Kidney glomerular epithelial cell (primary cell): ENCODE results near the gene UBL4A.
"Not testable (repeated sequence)": the region's sequence is repeated elsewhere in the genome, so short reads cannot be mapped to it uniquely, and the experiment has no call there.

Source experiments
- DNase-seq: peaks from one replicate; lab custom pipeline; 2025; lab: John Stamatoyannopoulos, UW

Gene UBL4A

DNA sequence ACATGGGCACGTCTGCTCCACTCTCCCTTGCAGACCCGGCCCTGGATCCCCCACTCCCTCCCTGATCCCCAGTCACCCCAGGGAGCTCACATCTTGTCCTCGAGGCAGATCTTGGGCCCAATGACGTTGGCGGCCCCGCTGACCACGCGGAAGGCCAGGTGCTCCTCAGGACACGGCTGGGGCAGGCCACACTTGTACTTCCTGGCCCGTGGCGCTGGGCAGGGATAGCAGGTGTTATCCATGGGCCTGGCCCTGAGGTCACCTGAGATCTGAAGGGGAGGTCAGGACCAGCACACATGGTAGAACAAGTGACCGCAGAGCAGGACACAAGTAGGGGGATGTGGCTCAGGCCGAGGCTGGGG is 21.9 kb upstream of the UBL4A start:
- no peak for DNase-seq

DNA sequence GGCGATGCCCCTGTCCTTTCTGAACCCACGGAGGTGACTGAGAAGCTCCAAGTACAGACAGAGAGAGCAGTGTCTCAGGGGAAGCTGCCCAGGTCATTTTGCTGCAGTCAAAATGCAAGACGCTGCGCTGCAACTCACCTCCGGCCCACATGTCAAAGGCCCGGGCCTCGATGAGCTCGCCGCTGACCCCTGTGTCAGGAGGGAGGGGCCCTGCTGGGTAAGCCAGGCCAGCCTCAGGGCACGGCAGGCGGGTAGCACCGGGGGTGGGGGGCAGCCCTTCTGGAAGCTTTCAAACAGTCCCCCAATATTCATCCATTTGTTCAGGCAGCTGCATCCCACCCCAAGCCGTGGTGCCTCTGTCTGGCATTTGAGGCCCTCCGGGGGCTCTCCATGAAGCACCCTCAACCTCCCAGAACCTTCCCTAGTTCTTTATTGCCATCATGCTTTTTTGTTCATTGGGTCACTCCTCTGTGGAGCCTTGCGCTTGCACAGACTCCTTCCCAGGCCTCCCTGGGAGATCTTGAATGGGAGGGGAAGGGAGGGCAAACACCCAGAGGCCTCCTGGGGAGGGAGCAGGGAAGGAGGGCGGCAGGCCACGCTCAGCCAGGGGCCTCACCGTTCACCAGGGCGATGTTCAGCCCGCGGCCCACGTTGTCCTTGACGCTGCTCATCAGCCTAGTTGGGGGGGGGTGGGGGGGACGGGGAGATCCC is 21.4 kb upstream of the UBL4A start:
- DNase-seq = no peak

DNA sequence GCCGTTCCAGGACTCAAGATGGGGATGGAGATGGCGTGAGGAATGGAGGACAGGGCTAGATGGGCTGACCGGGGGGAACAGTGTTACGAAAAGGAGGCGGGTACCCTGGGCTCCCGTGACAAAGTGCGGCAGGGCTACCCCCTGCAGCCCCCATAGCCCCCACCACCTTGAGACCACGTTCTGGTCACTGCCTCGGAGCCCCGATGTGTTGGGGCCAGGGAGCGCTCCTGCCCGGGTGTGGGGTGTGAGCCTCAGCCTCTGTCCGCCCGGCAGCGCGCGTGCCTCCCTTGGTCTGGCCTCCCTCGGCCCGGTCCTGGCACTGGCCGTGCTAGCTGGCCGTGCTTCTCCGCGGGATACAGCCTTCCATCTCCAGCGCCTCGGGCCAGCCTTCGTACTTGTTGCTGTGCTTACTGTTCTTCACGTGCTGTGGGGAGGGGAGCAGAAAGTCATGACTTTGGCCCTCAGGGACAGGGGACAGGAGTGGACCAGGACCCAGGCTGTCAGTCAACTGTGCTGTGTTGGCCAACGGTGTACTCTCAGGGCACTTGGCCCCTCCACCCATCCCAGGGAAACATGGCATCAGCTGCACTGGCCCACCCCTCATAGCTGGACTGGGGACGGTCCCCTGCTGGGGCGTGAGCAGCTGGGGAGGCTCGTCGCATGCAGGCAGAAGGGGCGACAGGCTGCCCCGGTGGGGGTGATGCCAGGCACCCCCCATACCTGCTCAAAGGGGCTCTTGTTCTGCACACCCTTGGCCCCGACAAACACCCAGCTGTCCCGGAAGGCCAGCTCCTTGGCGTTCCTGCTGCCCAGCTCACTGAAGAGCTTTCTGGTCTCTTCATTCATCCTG is 20.3 kb upstream of the UBL4A start:
- no peak for DNase-seq

DNA sequence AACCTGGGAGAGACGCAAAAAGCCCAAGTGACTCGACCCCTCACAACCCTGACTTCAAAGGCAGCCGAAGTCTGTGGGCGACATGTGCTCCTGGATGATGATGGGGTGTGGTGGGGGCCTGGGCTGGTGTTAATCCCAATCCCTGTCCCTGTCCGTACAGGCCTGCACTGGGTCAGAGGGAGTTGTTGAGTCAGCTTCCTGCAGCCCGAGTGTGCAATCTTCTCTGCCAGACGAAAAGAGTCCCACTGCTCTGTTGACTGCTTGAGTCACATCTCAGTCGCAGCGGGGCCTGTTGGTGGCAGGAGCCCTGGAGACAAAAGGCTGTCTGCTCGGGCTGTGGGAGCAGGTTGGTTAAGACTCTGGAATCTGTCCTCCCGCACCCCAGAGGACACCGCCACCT is 19.3 kb upstream of the UBL4A start:
- DNase-seq = no peak

DNA sequence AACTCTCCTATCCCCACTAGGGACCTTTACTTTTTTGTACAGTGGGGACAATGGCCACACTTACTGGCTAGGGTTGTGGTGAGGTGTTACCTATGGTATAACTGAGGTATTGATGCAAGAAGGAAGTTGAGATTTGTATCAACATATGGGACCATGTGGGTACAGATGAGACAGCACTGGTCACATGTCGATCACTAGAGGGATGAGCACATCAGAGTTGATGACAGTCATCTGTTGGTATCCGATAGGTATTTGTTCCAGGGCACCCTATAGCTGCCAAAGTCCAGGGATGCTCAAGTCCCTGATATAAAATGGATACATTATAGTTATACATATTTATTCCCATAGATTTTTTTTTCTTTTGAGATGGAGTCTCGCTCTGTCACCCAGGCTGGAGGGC is 16.6 kb upstream of the UBL4A start:
- no peak for DNase-seq

DNA sequence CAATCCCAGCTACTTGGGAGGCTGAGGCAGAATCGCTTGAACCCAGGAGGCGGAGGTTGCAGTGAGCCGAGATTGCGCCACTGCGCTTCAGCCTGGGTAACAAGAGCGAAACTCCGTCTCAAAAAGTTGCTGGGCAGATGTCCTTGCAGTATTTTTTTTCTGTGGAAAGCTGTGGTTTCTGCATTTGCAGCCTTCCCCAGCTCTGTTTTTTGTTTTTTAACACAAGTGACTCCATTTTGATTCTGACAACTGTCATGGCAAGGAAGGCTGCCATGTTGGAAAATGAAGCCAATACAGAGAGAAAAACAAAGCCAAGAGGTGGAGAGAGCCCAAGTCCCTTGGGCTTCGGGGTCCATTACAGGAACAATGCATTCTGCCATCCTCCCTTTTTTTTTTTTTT is 15.7 kb upstream of the UBL4A start:
- DNase-seq = no peak

DNA sequence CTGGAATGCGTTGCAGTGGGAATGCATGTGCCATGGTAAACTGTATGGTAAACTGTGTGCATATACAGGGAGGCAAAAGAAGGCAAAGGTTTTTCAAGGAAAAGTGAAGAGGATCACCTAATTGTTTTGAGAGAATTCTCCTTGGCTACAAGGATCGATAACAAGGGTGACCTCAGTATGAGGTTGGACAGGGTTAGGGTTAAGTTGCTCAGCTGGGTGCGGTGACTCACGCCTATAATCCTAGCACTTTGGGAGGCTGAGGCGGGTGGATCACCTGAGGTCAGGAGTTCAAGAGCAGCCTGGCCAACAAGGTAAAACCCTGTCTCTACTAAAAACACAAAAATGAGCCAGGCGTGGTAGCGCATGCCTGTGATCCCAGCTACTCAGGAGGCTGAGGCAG is 15.0 kb upstream of the UBL4A start:
- DNase-seq = not testable (repeated sequence)

DNA sequence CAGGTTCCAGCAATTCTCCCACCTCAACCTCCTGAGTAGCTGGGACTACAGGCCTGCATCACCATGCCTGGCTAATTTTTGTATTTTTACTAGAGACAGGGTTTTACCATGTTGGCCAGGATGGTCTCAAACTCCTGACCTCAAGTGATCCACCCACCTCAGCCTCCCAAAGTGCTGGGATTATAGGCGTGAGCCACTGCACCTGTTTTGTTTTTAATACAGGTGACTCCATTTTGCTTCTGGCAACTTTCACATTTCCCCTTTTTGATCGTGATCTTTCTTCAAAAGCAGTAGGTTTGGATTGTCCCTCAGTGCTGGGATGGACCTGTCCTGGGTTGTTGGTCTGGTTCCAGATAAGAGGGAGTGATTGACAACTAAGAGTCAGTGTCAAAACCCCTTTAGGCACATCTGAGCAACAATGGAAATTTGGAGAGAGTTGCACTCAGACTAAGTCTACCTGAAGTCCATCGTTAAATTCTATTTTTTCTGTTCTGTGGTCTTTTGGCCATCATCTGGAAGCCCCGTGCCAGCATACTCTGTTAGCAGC is 10.2 kb upstream of the UBL4A start:
- not testable (repeated sequence) for DNase-seq

DNA sequence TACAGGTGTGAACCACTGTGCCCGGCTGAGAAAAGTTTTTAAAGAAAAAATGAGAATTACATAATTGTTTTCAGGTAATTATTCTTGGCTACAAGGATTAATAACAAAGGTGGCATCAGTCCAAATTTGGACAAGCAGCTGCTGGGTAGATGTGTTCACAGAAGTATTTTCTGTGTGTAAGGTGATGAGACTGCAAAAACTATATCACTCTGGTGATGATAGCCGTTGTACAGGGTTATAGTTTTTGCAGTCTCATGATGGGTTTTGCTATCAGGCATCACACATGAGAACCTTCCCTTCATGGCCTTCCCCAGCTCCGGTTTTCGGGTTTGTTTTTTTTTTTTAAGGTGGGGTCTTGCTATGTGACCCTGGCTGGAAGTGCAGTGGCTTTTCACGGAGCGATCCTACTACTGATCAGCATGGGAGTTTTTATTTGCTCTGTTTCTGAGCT is 9.1 kb upstream of the UBL4A start:
- no peak for DNase-seq

DNA sequence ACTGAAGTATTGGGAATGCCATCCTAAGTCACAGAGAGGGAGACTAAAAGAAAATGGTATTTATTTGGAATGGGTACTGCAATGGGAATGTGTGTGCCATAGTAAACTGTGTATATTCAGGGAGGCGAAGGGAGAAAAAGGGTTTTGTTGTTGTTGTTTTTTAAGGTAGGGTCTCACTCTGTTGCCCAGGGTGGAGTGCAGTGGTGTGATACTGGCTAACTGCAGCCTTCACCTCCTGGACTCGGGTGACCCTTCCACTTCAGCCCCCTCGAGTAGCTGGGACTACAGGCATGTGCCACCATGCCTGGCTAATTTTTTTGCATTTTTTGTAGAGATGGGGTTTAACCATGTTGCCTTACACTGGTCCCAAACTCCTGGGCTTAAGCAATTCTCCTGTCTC is 8.3 kb upstream of the UBL4A start:
- no peak for DNase-seq

DNA sequence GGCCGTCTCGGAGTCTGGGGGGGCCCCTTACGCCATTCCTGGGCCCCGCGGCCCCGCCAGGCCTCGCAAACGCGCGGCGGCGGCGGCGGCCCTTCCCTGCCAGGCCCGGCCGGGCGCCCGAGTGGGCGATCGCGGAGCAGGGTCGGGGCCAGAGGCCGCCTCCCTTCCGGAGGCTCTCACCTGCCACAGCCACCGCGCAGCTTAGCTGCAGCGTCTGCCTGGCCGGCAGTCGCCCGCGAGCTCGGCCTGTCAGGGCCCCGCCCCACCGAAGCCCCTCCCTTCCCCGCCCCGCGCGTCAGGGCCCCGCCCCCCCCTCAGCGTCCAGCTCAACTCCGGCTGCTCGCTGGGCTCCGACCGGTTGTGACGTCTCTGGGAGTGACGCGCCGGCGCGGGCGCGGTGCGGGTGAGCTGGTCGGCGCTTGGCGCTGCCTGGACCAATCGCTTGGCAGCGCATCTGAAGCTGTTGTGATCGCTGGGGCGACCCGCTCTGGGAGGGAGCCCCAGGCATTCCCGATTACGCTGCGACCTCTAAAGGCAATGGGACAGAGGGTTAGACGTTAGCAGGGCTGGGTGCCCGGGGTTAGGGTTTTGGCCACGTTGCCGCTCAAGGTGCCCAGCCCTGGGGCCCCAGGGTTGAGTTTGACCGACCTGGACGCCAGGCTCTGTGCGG is 4.1 kb upstream of the UBL4A start, which contains the start of gene SLC10A3:
TSS of gene SLC10A3 (minus strand) at position 216 of the 670 bp plus-strand sequence. CDS start 1,689 bp downstream, outside the sequence.
- DNase-seq = peak; percentile 71

DNA sequence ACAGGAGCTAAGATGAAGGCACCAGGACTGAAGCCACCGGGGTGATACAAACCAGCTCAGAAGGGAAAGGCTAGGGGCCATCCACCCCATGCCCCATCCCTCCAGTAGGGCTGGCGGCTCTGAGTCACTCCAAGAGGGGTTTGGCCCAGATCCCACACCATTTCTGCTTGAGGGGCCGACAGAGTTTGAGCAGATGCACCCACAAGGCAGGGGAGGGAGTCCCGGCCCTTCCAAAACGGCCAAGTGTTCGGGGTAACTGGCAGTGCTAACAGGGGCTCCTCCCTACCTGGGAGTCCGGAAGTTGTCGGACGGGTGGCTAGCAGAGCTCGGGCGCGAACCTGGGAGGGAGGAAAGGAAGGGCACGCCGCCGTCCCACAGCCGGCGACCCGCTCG is 3.6 kb upstream of the UBL4A start:
- no peak for DNase-seq

DNA sequence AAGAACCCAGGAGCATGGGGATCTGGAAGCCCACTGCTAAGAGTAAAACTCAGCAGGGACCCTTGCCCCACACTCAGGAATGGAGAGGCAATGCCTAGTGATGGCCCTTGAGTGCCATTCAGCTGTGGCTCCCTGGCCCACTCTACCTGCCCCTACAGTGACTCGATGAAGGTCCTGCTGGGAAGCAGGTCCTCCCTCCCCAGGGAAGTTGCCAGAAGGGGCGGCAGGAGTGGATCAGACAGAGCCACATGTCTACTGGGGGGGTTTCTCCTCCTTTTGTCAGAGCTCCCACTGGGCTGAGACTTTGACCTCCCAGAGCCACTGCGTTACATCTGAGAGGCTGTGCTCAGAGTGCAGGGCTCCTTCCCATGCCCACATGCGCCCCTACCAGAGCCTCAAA is 2.8 kb upstream of the UBL4A start:
- DNase-seq = no peak

DNA sequence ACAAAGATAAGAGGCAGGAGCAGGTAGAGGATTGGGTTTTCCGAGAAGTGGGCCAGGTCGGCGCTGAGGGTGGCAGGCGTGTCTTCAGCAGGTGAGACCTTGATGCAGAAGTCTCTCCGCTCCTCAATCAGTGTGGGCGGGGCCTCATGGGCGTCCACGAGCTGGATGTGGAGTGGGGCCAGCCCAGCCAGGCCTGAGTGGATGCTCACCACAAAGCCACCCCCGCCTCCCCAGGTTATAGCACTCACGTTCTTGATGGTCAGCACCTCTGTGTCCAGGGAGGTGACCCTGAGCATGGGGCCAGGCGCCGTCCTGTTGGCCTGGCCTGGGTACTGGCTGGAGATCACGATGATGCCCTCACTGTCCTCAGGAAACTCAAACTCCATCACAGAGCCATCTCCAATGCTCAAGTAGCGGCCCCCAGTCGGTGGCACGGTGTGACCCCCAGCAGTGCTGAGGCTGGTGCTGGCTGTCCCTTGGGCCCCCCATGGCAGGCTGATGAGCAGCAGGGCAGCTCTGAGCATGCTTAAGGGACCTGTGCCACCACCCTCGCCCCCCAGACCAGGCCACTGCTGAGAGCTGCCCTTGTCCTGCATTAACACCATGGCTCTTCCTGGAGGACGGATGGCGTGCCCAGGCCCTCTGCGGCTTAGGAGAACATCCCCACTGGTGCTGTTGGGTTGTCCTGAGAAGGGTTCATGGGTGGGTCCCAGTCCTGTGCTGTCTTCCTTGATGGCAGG is 2.1 kb upstream of the UBL4A start:
- no peak for DNase-seq

DNA sequence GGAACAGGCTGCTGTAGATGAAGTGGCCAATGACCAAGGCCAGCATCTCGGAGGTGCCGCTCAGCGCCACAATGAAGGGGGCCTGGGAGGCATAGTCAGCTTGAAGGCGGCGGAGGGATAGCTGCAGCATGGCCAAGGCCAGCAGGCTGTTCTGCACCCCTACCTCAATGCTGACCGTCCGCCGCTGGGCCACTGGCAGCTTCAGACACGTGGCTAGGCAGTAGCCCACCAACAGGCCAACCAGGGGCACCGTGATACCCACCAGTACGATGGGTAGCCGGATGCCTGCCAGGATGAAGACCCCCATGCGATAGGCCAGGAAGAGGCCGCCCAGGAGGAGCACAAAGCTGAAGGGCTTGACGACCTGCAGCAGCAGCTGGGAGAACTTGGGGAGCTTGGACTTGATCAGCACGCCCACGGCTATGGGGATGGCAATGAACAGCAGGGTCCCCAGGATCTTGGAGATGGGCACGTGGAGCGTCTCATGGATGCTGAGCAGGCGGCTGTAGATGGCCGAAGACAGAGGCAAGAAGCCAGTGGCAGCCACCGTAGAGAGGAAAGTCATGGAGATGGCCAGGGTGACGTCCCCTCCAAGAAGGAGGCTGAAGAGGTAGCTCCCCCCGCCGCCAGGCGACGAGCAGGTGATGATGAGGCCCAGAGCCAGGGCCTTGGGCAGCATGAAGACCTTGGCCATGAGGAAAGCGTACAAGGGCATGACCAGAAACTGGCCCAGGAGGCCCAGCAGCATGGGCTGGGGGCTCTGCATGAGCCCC is 1.3 kb upstream of the UBL4A start:
- DNase-seq = no peak

DNA sequence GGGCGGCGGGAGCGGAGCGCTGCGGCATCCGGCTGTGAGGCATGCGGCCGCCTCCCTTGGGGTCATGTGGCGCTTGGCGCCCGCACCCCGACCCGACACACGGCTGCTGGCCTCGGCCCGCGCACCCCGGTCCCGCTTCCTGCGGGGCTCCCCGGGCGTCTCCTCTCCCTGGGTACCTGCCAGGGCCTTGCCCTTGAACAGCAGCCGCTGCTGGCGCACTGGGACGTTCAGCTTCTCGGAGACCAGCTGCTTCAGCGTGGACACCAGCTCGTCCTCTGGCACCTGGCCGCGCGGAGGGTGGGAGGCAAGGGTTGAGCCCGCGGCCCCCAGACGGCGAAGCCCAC is 391 bp downstream of the UBL4A start:
- no peak for DNase-seq

DNA sequence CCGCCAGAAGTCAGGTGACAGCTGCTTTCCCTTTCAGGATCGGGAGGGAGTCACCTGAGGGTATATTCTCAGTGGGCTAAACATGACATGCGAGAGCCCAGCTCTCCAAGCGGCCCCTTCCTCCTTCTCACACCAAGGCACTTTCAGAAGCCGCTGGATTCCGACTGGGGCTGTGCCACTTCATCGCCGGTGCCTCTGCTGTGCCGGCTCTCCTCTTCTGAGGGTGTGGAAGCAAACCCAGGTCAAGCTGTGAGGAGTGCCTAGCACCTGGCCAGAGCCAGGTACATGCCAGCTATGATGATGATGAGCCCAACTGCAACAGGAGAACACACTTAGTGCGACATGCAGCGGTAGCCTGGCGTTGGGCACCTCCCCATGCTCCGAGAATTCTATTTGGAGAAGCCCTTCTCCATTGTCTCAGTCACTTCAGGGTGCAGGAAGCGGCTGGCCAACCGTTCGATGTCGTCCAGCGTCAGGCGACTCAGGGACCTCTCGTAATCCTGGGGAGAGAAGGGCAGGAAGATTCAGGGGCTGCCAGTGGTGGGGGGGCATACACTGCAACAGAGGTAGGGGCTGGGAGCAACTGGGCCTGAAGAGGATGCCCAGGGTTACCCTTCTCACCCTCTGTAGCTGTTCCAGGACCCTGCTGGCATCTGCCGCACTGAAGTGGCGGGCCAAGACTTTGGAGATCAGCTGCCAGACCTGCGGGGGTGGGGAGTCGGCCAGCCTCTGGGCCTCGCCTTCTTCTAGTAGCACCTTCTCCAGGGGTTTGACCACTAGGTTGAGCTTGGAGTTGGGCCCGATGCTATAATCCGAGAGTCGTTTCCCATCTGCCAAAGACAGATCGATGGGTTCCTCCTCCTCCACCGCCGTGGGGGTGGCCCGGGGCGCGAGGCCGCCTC is 1.0 kb downstream of the UBL4A start:
- DNase-seq = no peak

DNA sequence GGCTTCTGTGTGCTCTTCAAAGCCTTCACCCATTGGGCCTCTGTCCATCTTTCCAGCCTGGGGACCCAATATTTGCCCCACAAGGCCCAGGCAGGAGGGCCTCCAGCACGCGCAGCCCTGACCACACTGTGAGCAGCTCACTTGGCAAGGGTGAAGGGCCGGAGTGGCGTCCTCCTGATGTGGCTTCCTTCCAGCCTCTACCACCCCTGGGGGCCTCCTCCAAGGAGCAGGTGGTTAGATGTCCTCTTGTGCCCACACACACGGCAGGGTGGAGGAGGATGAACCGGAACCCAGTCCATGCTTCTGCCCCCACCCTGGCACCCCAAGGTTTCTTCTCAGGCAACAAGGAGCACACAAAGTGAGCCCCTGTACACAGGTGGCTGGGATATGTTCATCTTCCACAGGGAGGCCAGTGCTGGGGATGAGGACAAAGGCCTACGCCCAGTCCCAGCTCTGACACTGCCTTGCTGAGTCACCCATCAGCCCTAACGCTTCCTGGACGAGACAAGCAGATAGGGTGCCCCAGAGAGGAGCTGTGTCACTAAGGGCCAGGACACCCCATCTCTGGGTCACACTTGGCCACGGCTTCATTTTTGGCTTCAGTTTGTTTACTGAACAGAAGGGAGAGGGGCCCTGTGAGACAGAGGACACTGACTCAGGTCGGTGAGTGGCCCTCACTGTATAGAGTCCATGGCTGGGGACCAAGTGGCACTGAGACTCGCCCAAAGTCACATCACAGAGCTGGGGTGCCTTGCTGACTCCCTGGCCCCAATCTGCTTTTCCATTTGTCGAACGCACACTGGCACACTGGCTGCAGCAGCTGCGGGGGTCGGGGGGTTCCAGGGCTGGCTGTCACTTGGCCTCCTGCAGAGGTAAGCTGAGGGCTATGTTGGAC is 1.9 kb downstream of the UBL4A start:
- no peak for DNase-seq

DNA sequence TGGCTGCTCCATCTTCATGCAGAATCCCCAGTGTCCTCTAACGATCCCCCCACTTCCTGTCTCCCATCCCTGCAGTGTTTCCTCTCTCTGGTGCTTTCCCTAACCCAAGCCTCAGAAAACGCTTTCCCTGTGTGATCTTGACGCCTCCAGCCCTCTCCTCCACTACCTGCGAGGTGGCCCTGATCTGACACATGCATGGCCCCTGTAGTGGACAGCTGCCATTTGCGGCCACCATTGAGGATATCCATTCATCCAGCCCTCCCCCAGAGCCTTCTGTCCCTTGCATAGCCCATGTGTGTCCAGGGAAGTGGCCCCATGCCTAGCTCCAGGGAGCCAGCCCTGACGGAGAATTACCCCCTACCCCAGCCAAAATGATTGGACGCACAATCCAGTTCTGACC is 3.1 kb downstream of the UBL4A start:
- DNase-seq = no peak
